NB4 (cell line): ENCODE measurements around the gene KRT32.

ENCODE experiments used
- DNase-seq: peaks from one replicate; pipeline ENCODE4 v3.0.0; 2010; ENCODE audit warnings: low read depth
- H3K4me3 ChIP-seq: one replicate; pipeline ENCODE4 v1.5.1; 2011; ENCODE audit warnings: mild to moderate bottlenecking, low read depth, low read length, moderate library complexity
- CTCF ChIP-seq: IDR thresholded peaks from one replicate; pipeline ENCODE4 v1.5.1; 2012; ENCODE audit warnings: low read depth, low read length
- MAX ChIP-seq: IDR thresholded peaks from 2 replicates; pipeline ENCODE4 v1.6.1; 2011; ENCODE audit warnings: low read depth, low read length
- MYC ChIP-seq: IDR thresholded peaks from 2 replicates; pipeline ENCODE4 v1.6.1; 2011; ENCODE audit warnings: low read depth, low read length
- POLR2A ChIP-seq: IDR thresholded peaks from 2 replicates; pipeline ENCODE4 v1.6.1; 2011; ENCODE audit warnings: mild to moderate bottlenecking; ENCODE audit not compliant: insufficient read length; ENCODE audit errors: extremely low read depth

Gene KRT32

DNA sequence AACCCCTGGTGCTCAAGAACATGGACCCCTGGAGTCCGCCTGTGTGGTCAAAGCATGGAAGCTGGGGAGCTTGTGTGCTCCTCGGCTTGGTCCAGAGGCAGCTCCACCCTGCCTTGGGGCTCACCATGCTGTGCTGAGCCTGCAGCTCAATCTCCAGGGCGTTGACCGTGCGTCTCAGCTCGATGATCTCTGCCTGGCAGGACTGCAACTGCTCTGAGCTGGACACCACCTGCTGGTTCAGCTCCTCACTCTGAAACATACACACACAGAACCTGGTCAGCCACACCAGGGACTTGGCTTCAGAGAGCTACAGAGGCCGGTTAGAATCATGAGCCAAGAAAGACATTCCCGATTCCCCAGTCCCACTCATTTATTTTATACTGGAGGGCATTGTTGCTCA lies 11.1 kb upstream of the KRT32 start:
- TF ChIP-seq MYC (no peak), MAX (no peak), POLR2A (no peak), CTCF (no peak)
- no peak overlapping the region for H3K4me3 ChIP-seq
- no peak for DNase-seq

GRCh38 chr17:41476866-41477815 lies 10.0 kb upstream of the KRT32 start:
- H3K4me3 ChIP-seq: no peak overlapping the region
- DNase-seq: no peak
- no peak for TF ChIP-seq MAX

DNA sequence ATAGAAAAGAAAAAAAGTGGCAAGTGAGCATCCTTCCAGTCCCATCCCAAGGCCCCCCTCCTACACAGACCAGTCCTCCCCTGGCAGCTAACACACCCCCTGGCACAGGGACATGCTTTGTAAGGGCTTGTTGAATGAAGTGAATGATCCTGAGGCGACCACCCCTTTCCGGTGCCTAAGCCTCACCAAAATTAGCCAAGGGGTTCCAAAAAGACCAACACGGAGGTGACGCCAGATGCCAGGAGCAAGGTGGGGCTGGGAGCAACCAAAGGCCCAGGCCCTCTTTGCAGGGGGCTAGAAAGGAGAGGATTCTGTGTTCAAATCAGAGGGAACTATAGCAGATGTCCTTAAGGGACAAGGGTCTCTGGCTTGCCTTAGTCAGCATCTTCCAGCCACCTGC lies 8.2 kb upstream of the KRT32 start:
- no peak for DNase-seq
- no peak overlapping the region for H3K4me3 ChIP-seq
- TF ChIP-seq POLR2A (no peak), MAX (no peak), MYC (no peak), CTCF (no peak)

DNA sequence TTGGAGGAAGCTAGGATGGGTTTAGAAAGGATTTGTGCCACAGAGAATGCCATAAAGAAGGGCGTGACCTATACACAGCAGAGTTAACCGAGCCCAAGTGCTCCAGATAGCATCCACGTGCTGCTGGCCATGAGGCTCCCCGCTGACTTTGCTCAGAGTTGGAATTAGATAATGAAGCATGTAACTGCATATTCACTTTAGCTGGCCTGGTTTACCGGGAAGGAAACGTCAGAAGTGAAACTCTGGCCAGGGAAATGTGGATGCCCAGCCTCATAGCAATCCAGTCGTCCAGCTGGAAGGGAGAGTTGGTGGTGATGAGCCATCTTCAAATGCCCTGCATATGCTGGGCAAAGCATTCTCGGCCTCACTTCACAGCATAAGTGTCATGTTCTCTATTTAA lies 7.7 kb upstream of the KRT32 start:
- H3K4me3 ChIP-seq: no peak overlapping the region
- no peak for DNase-seq
- no peak for TF ChIP-seq MAX
- TF ChIP-seq CTCF: no peak
- no peak for TF ChIP-seq MYC
- no peak for TF ChIP-seq POLR2A

- no peak for DNase-seq
- H3K4me3 ChIP-seq: no peak overlapping the region
- TF ChIP-seq MYC (no peak), CTCF (no peak), MAX (no peak), POLR2A (no peak)
These were observed 1.2 kb upstream of the KRT32 start for GRCh38 chr17:41468346-41468745.

DNA sequence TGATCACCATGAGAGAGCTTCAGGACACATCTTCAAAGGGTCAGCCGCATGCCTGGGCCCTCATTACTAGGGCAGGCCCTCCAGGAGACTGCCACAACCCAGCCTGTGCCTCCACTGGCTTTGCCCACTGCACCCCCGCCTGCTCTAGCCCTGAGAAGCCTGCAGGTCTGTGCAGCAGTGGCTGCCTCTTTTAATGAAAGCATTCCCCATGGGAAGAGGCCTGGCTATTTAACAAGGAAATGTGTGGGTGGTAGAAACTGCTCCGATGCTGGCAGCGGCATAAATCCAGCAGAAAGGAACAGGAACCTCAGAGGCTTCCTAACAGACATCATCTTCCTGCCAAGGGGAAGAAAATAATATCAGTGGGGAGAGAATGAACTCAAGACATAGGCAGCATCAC lies 375 bp upstream of the KRT32 start:
- H3K4me3 ChIP-seq: no peak overlapping the region
- no peak for TF ChIP-seq POLR2A
- TF ChIP-seq MYC: no peak
- no peak for TF ChIP-seq MAX
- TF ChIP-seq CTCF: no peak
- DNase-seq: no peak
